K562 (cell line): Measurements from ENCODE around the gene CRYBB1. TPM values are rescaled to one million over a fixed set of nuclear protein-coding genes. Genes with fewer than 3 reads are reported as not detected.

Experiments used
- ILF3 ChIP-seq: fragments of 450-650 bp; IDR thresholded peaks from 2 replicates; pipeline ENCODE4 v1.6.1; 2018; ENCODE audit warnings: antibody characterized with exemption, mild to moderate bottlenecking, moderate library complexity, borderline replicate concordance
- LCOR ChIP-seq: sonication (generic); formaldehyde crosslinking; IDR thresholded peaks from 2 replicates; pipeline ENCODE4 v1.8.0; 2022; ENCODE audit warnings: mild to moderate bottlenecking, missing genetic modification reagents
- MED1 ChIP-seq: sonication (generic); formaldehyde crosslinking; IDR thresholded peaks from 2 replicates; pipeline ENCODE4 v1.8.1; 2023; ENCODE audit warnings: missing genetic modification reagents, borderline replicate concordance
- MYNN ChIP-seq, 2 experiments: sonication (generic); formaldehyde crosslinking in 1 of 2; IDR thresholded peaks; 2 replicates each; pipeline versions ENCODE4 v1.5.0 to v1.6.1; 2016 to 2020; ENCODE audit warnings: antibody characterized with exemption in 1 of 2, missing genetic modification reagents in 1 of 2
- NBN ChIP-seq: fragments of 450-650 bp; IDR thresholded peaks from 2 replicates; pipeline ENCODE4 v1.6.1; 2016; ENCODE audit warnings: low read depth, mild to moderate bottlenecking
- OTX1 ChIP-seq: fragments of 450-650 bp; formaldehyde crosslinking; IDR thresholded peaks from 2 replicates; pipeline ENCODE4 v1.4.0; 2022; ENCODE audit warnings: mild to moderate bottlenecking
- PHB ChIP-seq: fragments of 250-450 bp; sonication (Bioruptor Pico); IDR thresholded peaks from 2 replicates; pipeline ENCODE4 v1.5.0; 2021
- PTTG1 ChIP-seq: fragments of 450-650 bp; IDR thresholded peaks from 2 replicates; pipeline ENCODE4 v1.6.1; 2016; ENCODE audit warnings: low read depth, mild to moderate bottlenecking, missing genetic modification characterization, missing compliant biosample characterization
- RFX5 ChIP-seq: IDR thresholded peaks from 2 replicates; pipeline ENCODE4 v1.6.1; 2011; ENCODE audit warnings: low read depth, mild to moderate bottlenecking, improper control_type of control experiment, low read length
- SAFB ChIP-seq: fragments of 200-400 bp; formaldehyde crosslinking; IDR thresholded peaks from 2 replicates; pipeline ENCODE4 v1.6.1; 2017; ENCODE audit warnings: low read depth, low read length, borderline replicate concordance
- SIN3A ChIP-seq, 2 experiments: fragments of 150-350 bp in 1 of 2; IDR thresholded peaks; 2 replicates each; pipeline ENCODE4 v1.6.1; 2011 to 2016; ENCODE audit warnings: borderline replicate concordance in 2 of 2, low read depth in 2 of 2, low read length in 2 of 2, mild to moderate bottlenecking in 2 of 2, moderate library complexity in 2 of 2; ENCODE audit not compliant: control insufficient read depth in 1 of 2
- STAT5A ChIP-seq: IDR thresholded peaks from 2 replicates; pipeline ENCODE4 v1.6.1; 2012; ENCODE audit warnings: low read length, inconsistent platforms, borderline replicate concordance
- U2AF1 ChIP-seq: fragments of 200-400 bp; formaldehyde crosslinking; optimal IDR thresholded peaks from 2 replicates; pipeline ENCODE3; 2017; ENCODE audit warnings: mild to moderate bottlenecking, low read depth, low read length, moderate library complexity
- ZNF263 ChIP-seq: sonication (generic); formaldehyde crosslinking; IDR thresholded peaks from 2 replicates; pipeline ENCODE4 v1.8.0; 2022; ENCODE audit warnings: mild to moderate bottlenecking, missing genetic modification reagents, borderline replicate concordance
- ZNF764 ChIP-seq: fragments of 250-450 bp; sonication (Bioruptor Pico); IDR thresholded peaks from 2 replicates; pipeline ENCODE4 v1.4.0; 2020; ENCODE audit warnings: low read depth, mild to moderate bottlenecking, moderate library complexity
- polyA plus RNA-seq, 8 experiments: library from polyadenylated mRNA; depleted of rRNA in 4 of 8; stranded (reverse) in 5 of 8; unstranded in 3 of 8; fragments of >200 nt; fragmentation: Nextera tagmentation in 2 of 8; fragmentation: Illumina TruSeq in 1 of 8; extraction: Ambion mirVana in 2 of 8; extraction: Trizol in 1 of 8; gene quantifications; 2 replicates each; pipeline versions ENCODE4 v1.2.1 to v1.2.3, GENCODE V29; 2011 to 2014; ENCODE audit warnings: inconsistent platforms in 1 of 8, missing spikeins in 1 of 8
- total RNA-seq, 7 experiments: library from RNA; depleted of rRNA in 6 of 7; stranded (reverse); fragments of >200 nt in 6 of 7; fragmentation: Illumina TruSeq in 2 of 7; extraction: Trizol in 2 of 7; gene quantifications; 2 replicates each; pipeline versions ENCODE4 v1.2.1 to v1.2.3, GENCODE V29; 2011 to 2021; ENCODE audit warnings: low replicate concordance in 1 of 7
- TF ChIP-seq, protein P1 (sequence below): fragments of 250-450 bp; sonication (Bioruptor Pico); IDR thresholded peaks from 2 replicates; pipeline ENCODE4 v1.8.0; 2021; ENCODE audit warnings: borderline replicate concordance, mild to moderate bottlenecking, moderate library complexity; ENCODE audit not compliant: poor library complexity, severe bottlenecking
- TF ChIP-seq, protein P2 (sequence below): sonication (generic); IDR thresholded peaks from 2 replicates; pipeline ENCODE4 v1.6.1; 2016
- TF ChIP-seq, protein P3 (sequence below): fragments of 250-450 bp; sonication (Bioruptor Pico); IDR thresholded peaks from 2 replicates; pipeline ENCODE4 v1.8.0; 2021; ENCODE audit warnings: moderate library complexity, mild to moderate bottlenecking, inconsistent platforms
- TF ChIP-seq, protein P4 (sequence below): fragments of 250-450 bp; sonication (Bioruptor Pico); IDR thresholded peaks from 2 replicates; pipeline ENCODE4 v1.5.0; 2020; ENCODE audit warnings: mild to moderate bottlenecking, borderline replicate concordance

Gene CRYBB1
- total and polyA plus RNA-seq, 9 of the 15 experiments (the other 6 are each of a cell fraction or from before 2014, with no cell fraction given): 0.16 to 0.45 (median 0.33) TPM; not detected in 2

DNA sequence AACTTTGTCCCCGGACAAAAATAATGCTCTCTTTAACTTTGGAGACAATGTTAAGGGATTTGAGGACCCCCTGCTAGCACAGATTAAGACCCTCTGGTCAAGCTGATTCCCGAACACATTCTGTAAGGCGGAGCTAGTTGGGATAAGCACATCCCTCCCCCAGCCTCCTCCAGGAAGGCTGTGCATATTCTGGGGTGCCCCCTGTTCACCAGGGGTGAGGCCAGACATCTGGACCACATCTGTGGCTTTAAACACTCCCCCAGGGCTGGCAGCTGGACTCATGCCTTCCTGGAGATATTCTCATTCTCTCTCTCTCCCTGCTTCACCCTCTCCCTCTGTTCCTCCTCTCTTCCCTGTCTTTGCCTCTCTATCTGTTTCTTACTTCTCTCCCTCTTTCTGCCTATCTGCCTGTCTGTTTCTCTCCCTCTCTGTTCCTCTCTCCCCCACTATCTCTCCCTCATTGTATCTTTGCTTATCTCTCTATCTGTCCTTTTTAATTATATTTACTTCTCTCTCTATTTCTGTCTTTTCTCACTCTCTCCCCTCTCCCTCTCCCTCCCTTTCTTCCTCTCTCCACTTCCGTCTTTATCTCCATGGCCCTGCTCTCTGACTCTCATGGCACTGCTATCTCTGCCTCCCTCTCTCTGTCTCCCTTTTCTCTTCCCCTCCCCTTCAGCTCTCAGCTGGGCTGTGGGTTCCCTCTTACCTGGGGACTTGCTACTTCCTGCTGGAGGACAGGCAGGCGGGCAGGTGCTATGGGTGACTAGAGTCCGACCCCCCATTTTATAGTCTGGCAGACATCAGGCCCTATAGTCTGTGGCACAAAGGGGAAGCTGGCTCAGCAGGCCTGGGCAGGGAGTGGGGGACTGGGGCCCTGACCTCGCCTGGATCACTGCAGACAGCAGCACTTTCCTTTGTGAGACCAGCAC, at the start of gene CRYBB1 (continued):
- no peak for TF ChIP-seq LCOR
- TF ChIP-seq, protein P1, sequence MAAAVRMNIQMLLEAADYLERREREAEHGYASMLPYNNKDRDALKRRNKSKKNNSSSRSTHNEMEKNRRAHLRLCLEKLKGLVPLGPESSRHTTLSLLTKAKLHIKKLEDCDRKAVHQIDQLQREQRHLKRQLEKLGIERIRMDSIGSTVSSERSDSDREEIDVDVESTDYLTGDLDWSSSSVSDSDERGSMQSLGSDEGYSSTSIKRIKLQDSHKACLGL: no peak
- no peak for TF ChIP-seq SIN3A (IDR thresholded peaks at IDR 0.05; ENCODE audit: borderline replicate concordance in 2 of 2, control insufficient read depth in 1 of 2, low read depth in 2 of 2, low read length in 2 of 2)
- TF ChIP-seq NBN: peak; percentile 76
- TF ChIP-seq MYNN (IDR thresholded peaks at IDR 0.05): no peak
- no peak for TF ChIP-seq MYNN (CRISPR knock-in tag; IDR thresholded peaks at IDR 0.05)
- TF ChIP-seq U2AF1: no peak
- TF ChIP-seq MED1: no peak
- no peak for TF ChIP-seq RFX5
- TF ChIP-seq, protein P2, sequence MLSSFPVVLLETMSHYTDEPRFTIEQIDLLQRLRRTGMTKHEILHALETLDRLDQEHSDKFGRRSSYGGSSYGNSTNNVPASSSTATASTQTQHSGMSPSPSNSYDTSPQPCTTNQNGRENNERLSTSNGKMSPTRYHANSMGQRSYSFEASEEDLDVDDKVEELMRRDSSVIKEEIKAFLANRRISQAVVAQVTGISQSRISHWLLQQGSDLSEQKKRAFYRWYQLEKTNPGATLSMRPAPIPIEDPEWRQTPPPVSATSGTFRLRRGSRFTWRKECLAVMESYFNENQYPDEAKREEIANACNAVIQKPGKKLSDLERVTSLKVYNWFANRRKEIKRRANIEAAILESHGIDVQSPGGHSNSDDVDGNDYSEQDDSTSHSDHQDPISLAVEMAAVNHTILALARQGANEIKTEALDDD: no peak
- no peak for TF ChIP-seq PTTG1
- TF ChIP-seq OTX1 (CRISPR knock-in tag): no peak; the same call in 1 of the 2 replicates
- TF ChIP-seq, protein P3, sequence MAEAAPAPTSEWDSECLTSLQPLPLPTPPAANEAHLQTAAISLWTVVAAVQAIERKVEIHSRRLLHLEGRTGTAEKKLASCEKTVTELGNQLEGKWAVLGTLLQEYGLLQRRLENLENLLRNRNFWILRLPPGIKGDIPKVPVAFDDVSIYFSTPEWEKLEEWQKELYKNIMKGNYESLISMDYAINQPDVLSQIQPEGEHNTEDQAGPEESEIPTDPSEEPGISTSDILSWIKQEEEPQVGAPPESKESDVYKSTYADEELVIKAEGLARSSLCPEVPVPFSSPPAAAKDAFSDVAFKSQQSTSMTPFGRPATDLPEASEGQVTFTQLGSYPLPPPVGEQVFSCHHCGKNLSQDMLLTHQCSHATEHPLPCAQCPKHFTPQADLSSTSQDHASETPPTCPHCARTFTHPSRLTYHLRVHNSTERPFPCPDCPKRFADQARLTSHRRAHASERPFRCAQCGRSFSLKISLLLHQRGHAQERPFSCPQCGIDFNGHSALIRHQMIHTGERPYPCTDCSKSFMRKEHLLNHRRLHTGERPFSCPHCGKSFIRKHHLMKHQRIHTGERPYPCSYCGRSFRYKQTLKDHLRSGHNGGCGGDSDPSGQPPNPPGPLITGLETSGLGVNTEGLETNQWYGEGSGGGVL: no peak
- TF ChIP-seq, protein P4, sequence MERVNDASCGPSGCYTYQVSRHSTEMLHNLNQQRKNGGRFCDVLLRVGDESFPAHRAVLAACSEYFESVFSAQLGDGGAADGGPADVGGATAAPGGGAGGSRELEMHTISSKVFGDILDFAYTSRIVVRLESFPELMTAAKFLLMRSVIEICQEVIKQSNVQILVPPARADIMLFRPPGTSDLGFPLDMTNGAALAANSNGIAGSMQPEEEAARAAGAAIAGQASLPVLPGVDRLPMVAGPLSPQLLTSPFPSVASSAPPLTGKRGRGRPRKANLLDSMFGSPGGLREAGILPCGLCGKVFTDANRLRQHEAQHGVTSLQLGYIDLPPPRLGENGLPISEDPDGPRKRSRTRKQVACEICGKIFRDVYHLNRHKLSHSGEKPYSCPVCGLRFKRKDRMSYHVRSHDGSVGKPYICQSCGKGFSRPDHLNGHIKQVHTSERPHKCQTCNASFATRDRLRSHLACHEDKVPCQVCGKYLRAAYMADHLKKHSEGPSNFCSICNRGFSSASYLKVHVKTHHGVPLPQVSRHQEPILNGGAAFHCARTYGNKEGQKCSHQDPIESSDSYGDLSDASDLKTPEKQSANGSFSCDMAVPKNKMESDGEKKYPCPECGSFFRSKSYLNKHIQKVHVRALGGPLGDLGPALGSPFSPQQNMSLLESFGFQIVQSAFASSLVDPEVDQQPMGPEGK: no peak
- no peak for TF ChIP-seq STAT5A
- TF ChIP-seq ZNF764 (CRISPR knock-in tag): no peak
- no peak for TF ChIP-seq ILF3
- TF ChIP-seq ZNF263 (CRISPR knock-in tag): no peak
- TF ChIP-seq SAFB: no peak
- no peak for TF ChIP-seq PHB (CRISPR knock-in tag)
